ENCODE measurements around the gene BCAP31. TPM values are rescaled to one million over a fixed set of nuclear protein-coding genes. Genes with fewer than 3 reads are reported as not detected.

BCAP31 gene
- total and polyA plus RNA-seq, 2 of the 13 experiments (the other 11 are each of a cell fraction or from before 2014, with no cell fraction given): 139 to 178 TPM

- H3K36me3 ChIP-seq (replicated peaks in 1 of 2; ENCODE audit: control insufficient read depth in 1 of 2, insufficient read depth in 2 of 2, low read length in 2 of 2): no peaks in the 10 kb centered on the region
- no peaks in the 10 kb centered on the region for H4K20me1 ChIP-seq (ENCODE audit: insufficient read depth, low read length)
- no peak overlapping the region for H3K9ac ChIP-seq (ENCODE audit: insufficient read depth, low read depth, low read length)
- no TSS peak for BruUV-seq (replicated peaks)
- H3K9me3 ChIP-seq (ENCODE audit: low read length): no peaks in the 10 kb centered on the region
- H3K4me2 ChIP-seq (ENCODE audit: low read depth, low read length): no peak overlapping the region
- ATAC-seq (no peak), FAIRE-seq (no peak), DNase-seq (ENCODE audit: low spot score) (no peak)
- WGBS (ENCODE audit: low lambda C conversion rate): 100% methylated on average over 1 of the region's 14 CpGs
- no peak overlapping the region for H3K27ac ChIP-seq (ENCODE audit: extremely low read length, insufficient read depth, low read length)
- H3K4me1 ChIP-seq (ENCODE audit: insufficient read depth, low read length): peaks cover 37% of the 10 kb centered on the region
- H3K27me3 ChIP-seq (ENCODE audit: control insufficient read depth in 1 of 2, insufficient read depth in 2 of 2, low read length in 2 of 2): no peaks in the 10 kb centered on the region
- intact Hi-C loops (cut with micrococcal nuclease; ENCODE audit: unreplicated experiment) (loop anchor here (10.0 kb wide), 1 partner anchor 182 kb away; the partner anchor contains the start of gene RENBP), in situ Hi-C loops (cut with HindIII; ENCODE audit: extremely low pct_ligation_motif_present, low pct_unique_long_range_greater_than_20kb) (no loop called here)
- no peak overlapping the region for H2AFZ ChIP-seq (ENCODE audit: low read length)
- CTCF ChIA-PET (ENCODE audit: low intra/inter-chr PET ratio, low total read pairs): interaction anchor here (1.7 kb wide), 1 partner anchor 191 kb away, joined by 6 read pairs; no protein-coding TSS in a partner anchor
- POLR2A ChIA-PET: interaction anchor here (1.1 to 2.9 kb wide), 4 partner anchors 32 to 165 kb away, joined by 3 to 15 read pairs (median 5); partner anchors contain the start of gene SLC6A8
- no peak overlapping the region for H3K4me3 ChIP-seq (replicated peaks in 1 of 3; ENCODE audit: insufficient read depth in 1 of 3, low read depth in 2 of 3, low read length in 3 of 3)
- TF ChIP-seq ERF (CRISPR knock-in tag; IDR thresholded peaks at IDR 0.05) (no peak), PAWR (CRISPR knock-in tag; IDR thresholded peaks at IDR 0.05; ENCODE audit: borderline replicate concordance) (no peak), ZNF589 (CRISPR knock-in tag; conservative IDR thresholded peaks at IDR 0.05) (no peak), FOSL1 (CRISPR knock-in tag; IDR thresholded peaks at IDR 0.05; ENCODE audit: borderline replicate concordance) (no peak), ZNF737 (CRISPR knock-in tag; IDR thresholded peaks at IDR 0.05; ENCODE audit: borderline replicate concordance) (no peak), PAX8 (CRISPR knock-in tag; IDR thresholded peaks at IDR 0.05; ENCODE audit: borderline replicate concordance) (no peak), ZFP41 (CRISPR knock-in tag; IDR thresholded peaks at IDR 0.05; ENCODE audit: borderline replicate concordance) (no peak), HOXA3 (CRISPR knock-in tag; IDR thresholded peaks at IDR 0.05) (no peak), IRF1 (CRISPR knock-in tag; IDR thresholded peaks at IDR 0.05; ENCODE audit: low read depth) (no peak), TEAD3 (CRISPR knock-in tag; optimal IDR thresholded peaks at IDR 0.05; ENCODE audit: borderline replicate concordance) (no peak), NFKBIZ (CRISPR knock-in tag; IDR thresholded peaks at IDR 0.05) (no peak), ZSCAN5A (CRISPR knock-in tag; IDR thresholded peaks at IDR 0.05; ENCODE audit: borderline replicate concordance) (no peak), NR3C1 (CRISPR knock-in tag; IDR thresholded peaks at IDR 0.05) (no peak)
- H3K79me2 ChIP-seq (ENCODE audit: insufficient read depth, low read length): no peaks in the 10 kb centered on the region
These were observed 38.5 kb upstream of the BCAP31 start for GRCh38 chrX:153762626-153763173.

Data from HepG2 (cell line).